ENCODE results near the gene TXNDC11. TPM values are rescaled to one million over a fixed set of nuclear protein-coding genes. Genes with fewer than 3 reads are reported as not detected.

The TXNDC11 gene
- total RNA-seq, 4 donors from 2014 or later = 27.7 to 47.8 (median 40.0) TPM

DNA sequence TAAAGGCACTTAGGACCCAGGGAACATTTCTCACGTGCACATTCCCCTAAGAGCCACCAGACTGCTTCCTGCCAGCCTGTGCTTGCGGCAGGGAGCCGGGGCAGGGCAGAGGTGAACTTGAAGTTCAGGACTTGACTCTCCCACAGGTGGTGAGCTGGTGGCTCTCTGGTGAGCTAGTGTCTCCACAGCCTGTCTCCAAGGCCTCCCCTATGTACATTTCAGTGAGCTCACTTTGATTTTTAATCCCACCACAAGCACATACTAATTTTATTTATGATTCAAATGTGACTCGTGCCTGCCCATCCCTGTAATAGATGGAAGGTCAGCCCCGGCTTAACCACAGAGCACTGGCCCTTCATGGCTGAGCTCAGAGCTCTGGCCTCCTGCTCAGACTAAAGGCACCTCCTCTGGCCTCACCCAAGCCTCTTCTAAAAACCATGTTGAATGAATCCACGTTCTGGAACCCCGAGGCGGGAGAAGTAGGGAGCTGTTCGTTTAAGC lies 65.2 kb downstream of the TXNDC11 start:
- intact Hi-C loops (cut with DNase I; ENCODE audit: low total_unique reads) = no loop called here
- WGBS, 2 donors = 53 to 60% methylated on average over 9 of the region's 9 CpGs
- no peak for DNase-seq (ENCODE audit: low spot score in 2 of 2)

GRCh38 chr16:11676799-11677198 lies 65.9 kb downstream of the TXNDC11 start:
- H3K4me3 ChIP-seq (ENCODE audit: low read depth, poor library complexity, severe bottlenecking) = no peak overlapping the region
- no peak for DNase-seq (ENCODE audit: low spot score in 2 of 2)
- TF ChIP-seq, protein P1, sequence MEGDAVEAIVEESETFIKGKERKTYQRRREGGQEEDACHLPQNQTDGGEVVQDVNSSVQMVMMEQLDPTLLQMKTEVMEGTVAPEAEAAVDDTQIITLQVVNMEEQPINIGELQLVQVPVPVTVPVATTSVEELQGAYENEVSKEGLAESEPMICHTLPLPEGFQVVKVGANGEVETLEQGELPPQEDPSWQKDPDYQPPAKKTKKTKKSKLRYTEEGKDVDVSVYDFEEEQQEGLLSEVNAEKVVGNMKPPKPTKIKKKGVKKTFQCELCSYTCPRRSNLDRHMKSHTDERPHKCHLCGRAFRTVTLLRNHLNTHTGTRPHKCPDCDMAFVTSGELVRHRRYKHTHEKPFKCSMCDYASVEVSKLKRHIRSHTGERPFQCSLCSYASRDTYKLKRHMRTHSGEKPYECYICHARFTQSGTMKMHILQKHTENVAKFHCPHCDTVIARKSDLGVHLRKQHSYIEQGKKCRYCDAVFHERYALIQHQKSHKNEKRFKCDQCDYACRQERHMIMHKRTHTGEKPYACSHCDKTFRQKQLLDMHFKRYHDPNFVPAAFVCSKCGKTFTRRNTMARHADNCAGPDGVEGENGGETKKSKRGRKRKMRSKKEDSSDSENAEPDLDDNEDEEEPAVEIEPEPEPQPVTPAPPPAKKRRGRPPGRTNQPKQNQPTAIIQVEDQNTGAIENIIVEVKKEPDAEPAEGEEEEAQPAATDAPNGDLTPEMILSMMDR (IDR thresholded peaks at IDR 0.05) = no peak
- no peak for TF ChIP-seq POLR2A (IDR thresholded peaks at IDR 0.05)
- 59 to 61% methylated on average over 14 of the region's 14 CpGs for WGBS, 2 donors
- intact Hi-C loops (cut with DNase I; ENCODE audit: low total_unique reads) = no loop called here

More for the DNA sequence above, 65.2 kb downstream of the TXNDC11 start:
- no peak for TF ChIP-seq POLR2A (IDR thresholded peaks at IDR 0.05)
- TF ChIP-seq, protein P1 (IDR thresholded peaks at IDR 0.05) = no peak
- no peak overlapping the region for H3K4me3 ChIP-seq (ENCODE audit: low read depth, poor library complexity, severe bottlenecking)

DNA sequence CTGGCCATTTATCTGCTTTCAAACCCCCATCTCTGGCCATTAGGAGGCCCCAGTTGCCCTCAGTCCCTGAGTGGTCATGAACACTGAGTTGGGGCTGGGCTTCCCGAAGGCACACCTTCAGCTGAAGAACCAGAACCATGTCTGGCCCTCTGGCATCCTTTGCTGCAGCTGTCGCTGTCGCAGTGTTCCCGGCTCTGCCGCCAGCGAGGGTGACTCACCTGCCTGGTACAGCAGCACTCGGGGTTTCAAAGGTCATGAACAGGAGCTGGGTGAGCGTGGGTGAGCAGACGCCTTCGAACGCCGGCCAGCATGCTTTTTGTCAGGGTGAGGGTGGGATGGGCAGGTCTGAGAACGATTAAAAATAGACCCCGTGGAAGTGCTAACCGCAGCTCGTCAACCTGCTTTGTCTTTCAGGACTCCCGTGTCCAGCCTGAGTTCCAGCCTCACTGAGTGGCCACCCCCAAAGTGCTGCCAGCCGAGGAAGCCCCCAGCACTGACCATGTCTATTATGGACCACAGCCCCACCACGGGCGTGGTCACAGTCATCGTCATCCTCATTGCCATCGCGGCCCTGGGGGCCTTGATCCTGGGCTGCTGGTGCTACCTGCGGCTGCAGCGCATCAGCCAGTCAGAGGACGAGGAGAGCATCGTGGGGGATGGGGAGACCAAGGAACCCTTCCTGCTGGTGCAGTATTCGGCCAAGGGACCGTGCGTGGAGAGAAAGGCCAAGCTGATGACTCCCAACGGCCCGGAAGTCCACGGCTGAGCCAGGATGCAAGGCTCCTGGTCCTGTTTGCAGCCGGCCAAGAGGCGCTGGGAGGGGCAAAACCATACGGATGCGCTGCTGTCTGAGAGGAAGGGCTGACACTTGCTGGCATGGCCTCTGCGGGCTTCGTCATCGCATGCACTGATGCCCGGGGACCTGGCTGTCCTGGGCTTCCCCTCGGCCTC lies 66.8 kb downstream of the TXNDC11 start:
- TF ChIP-seq POLR2A (IDR thresholded peaks at IDR 0.05) = no peak
- TF ChIP-seq, protein P1 (IDR thresholded peaks at IDR 0.05) = no peak
- intact Hi-C loops (cut with DNase I; ENCODE audit: low total_unique reads) = no loop called here
- DNase-seq (ENCODE audit: low spot score in 2 of 2) = no peak
- 74 to 85% methylated on average over 41 to 42 of the region's 42 CpGs for WGBS, 2 donors
- no peak overlapping the region for H3K4me3 ChIP-seq (ENCODE audit: low read depth, poor library complexity, severe bottlenecking)

DNA sequence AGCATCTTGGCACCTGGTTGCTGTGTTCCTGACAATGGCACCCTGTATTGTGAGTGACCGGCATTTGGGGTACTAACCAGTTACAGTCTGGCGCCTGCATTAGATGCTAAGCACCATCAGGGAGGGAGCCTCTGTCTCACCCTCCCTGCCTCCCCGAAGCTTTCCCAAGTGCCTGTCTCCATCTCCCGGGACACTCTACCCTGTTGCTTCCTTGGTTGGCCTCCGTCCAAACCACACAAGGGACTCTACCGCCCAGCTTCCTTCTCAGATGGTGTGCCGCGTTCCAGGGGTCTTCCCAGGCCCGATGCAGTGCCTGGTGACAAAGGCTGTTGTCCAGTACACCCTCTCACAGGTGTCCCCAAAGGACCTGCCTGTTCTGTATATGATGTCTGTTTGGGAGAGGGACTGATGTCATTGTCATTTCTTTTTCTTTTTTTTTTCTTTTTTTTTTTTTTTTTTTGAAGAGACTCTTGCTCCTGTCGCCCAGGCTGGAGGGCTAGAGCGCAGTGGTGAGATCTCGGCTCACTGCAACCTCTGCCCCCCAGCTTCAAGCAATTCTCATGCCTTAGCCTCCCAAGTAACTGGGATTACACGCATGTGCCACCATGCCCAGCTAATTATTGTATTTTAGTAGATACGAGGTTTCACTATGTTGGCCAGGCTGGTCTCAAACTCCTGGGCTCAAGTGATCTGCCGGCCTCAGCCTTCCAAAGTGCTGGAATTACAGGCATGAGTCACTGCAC lies 67.7 kb downstream of the TXNDC11 start:
- DNase-seq (ENCODE audit: low spot score in 2 of 2) = no peak
- intact Hi-C loops (cut with DNase I; ENCODE audit: low total_unique reads) = no loop called here
- 57 to 59% methylated on average over 15 of the region's 15 CpGs for WGBS, 2 donors
- no peak for TF ChIP-seq POLR2A (IDR thresholded peaks at IDR 0.05)
- H3K4me3 ChIP-seq (ENCODE audit: low read depth, poor library complexity, severe bottlenecking) = no peak overlapping the region

DNA sequence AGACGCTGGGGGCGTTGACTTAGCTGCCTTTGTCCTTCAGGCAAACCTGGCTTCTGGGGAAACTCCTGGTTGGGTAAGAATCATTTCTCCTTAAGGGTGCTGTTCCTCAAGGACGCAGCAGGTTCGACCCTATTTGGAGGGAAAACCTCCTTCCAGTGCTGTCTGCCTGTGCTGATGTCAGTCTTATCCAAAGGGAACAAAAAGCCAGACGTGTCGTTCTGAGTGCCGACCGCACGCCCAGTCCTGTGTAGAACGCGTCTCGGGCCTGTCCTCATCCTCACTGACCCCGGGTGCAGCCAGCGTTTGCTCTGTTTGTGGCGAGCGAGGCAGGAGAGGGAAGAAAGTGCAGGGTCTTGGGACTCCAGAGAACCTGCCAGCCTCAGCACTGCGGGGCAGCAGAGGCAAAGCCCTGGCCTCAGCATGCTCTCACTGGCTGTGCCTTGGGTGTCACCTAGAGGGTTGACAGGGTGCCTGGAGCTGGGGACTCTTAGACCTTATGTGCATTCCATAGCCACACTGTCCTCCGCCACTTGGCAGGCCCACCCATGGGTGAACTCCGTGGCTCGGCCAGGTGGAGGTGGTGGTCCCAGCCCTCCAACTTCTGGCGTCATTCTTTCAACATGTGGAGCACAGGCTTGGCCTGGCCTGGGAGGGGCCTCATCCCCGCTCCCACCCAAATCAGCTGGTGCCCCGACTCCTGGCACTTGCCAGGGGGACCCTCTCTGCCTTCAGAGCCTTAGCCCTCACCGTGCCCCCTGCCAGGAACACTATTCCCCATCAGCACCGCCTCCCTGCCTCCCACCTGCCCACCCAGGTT lies 68.4 kb downstream of the TXNDC11 start:
- no peak overlapping the region for H3K4me3 ChIP-seq (ENCODE audit: low read depth, poor library complexity, severe bottlenecking)
- intact Hi-C loops (cut with DNase I; ENCODE audit: low total_unique reads) = no loop called here
- DNase-seq (ENCODE audit: low spot score in 2 of 2) = no peak
- no peak for TF ChIP-seq POLR2A (IDR thresholded peaks at IDR 0.05)
- TF ChIP-seq, protein P1 (IDR thresholded peaks at IDR 0.05) = no peak
- 55 to 71% methylated on average over 24 of the region's 25 CpGs for WGBS, 2 donors

All from lower leg skin (tissue), 4 donors.